GM18867 (cell line): Measurements from ENCODE around the gene KRTAP10-10.
"Not testable (repeated sequence)": the region's sequence is repeated elsewhere in the genome, so short reads cannot be mapped to it uniquely, and the experiment has no call there.

Experiments used
- ATAC-seq: cut with Tn5 transposase; IDR thresholded peaks from one replicate; pipeline ENCODE4 v1.9.1; 2021; ENCODE audit warnings: mild to moderate bottlenecking, moderate library complexity; ENCODE audit not compliant: unreplicated experiment

KRTAP10-10 gene

GRCh38 chr21:44602463-44602850, 34.7 kb upstream of the KRTAP10-10 start:
- ATAC-seq, result no peak

GRCh38 chr21:44603109-44603875, 33.9 kb upstream of the KRTAP10-10 start:
- ATAC-seq, result no peak

- ATAC-seq, result no peak
These were observed 33.2 kb upstream of the KRTAP10-10 start for GRCh38 chr21:44603911-44604310.

GRCh38 chr21:44606495-44606894, 30.7 kb upstream of the KRTAP10-10 start:
- no peak for ATAC-seq

- ATAC-seq, result no peak
These were observed 28.0 kb upstream of the KRTAP10-10 start for GRCh38 chr21:44609193-44609592.

GRCh38 chr21:44610157-44610843, 26.9 kb upstream of the KRTAP10-10 start:
- ATAC-seq, result not testable (repeated sequence)

- no peak for ATAC-seq
These were observed 25.6 kb upstream of the KRTAP10-10 start for GRCh38 chr21:44611551-44611950.

- no peak for ATAC-seq
These were observed 25.1 kb upstream of the KRTAP10-10 start, which contains the start of gene KRTAP10-8 for GRCh38 chr21:44612029-44612486. KRTAP10-8 (plus strand) TSS chr21:44612079; CDS start chr21:44612101, 22 bp downstream.

GRCh38 chr21:44612669-44613229, 24.4 kb upstream of the KRTAP10-10 start:
- ATAC-seq, result no peak

GRCh38 chr21:44613386-44614155, 23.6 kb upstream of the KRTAP10-10 start:
- no peak for ATAC-seq

GRCh38 chr21:44614161-44614631, 23.0 kb upstream of the KRTAP10-10 start:
- ATAC-seq, result no peak

- no peak for ATAC-seq
These were observed 22.2 kb upstream of the KRTAP10-10 start for GRCh38 chr21:44614961-44615391.

- ATAC-seq, result no peak
These were observed 21.7 kb upstream of the KRTAP10-10 start for GRCh38 chr21:44615466-44615865.

GRCh38 chr21:44615911-44616590, 21.1 kb upstream of the KRTAP10-10 start:
- ATAC-seq, result no peak

GRCh38 chr21:44616591-44616926, 20.6 kb upstream of the KRTAP10-10 start:
- no peak for ATAC-seq

GRCh38 chr21:44617071-44617501, 20.1 kb upstream of the KRTAP10-10 start:
- ATAC-seq, result no peak

GRCh38 chr21:44618504-44618903, 18.7 kb upstream of the KRTAP10-10 start:
- ATAC-seq, result no peak

GRCh38 chr21:44618909-44619308, 18.2 kb upstream of the KRTAP10-10 start:
- no peak for ATAC-seq

- ATAC-seq, result no peak
These were observed 17.3 kb upstream of the KRTAP10-10 start for GRCh38 chr21:44619886-44620285.

GRCh38 chr21:44623575-44623974, 13.6 kb upstream of the KRTAP10-10 start:
- ATAC-seq, result no peak
